ENCODE results near the gene RAB5B.

RAB5B gene

DNA sequence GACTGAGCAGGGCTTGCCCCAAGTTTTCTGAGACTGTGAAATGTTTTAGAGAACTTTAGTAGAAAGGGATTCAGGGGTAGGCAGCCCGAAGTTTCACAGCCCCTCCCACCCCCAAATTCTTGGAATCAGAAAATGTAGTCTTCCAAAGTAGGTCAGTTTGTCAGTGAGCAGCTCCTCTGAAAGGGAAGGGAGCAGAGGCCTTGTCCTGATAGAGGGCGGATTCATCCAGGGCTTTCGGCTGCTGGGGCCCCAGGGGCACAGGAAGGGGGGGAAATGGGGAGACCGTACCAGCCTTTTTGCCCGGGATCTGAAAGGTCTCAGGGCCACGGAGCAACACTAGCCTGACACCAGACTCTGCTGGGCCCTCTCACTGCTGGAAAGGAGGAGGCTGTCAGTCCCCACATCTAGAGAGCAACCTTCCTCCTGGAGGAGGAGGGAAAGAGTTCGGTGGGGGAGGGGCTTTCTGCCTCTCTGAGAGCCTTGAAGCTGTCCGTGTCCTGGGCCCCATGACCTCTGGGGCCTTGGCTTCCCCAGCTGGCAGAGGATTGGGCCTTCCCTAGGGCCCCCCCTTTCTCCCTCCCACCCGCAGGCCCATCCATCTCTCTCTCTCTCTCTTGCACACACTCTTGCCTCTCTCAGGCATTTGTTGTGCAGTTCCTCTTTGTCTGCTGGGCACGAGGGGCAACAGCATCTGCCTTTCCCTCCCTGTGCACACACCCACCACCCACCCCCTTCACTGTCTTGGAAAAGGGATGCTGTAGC, 46.7 kb downstream of the RAB5B start, which contains the start of gene IKZF4:
Gene IKZF4 (plus strand): TSS at position 621 of the 762 bp plus-strand sequence. CDS start 451 bp downstream, outside the sequence.
- DNase-seq (ENCODE audit: low spot score) = no peak

DNA sequence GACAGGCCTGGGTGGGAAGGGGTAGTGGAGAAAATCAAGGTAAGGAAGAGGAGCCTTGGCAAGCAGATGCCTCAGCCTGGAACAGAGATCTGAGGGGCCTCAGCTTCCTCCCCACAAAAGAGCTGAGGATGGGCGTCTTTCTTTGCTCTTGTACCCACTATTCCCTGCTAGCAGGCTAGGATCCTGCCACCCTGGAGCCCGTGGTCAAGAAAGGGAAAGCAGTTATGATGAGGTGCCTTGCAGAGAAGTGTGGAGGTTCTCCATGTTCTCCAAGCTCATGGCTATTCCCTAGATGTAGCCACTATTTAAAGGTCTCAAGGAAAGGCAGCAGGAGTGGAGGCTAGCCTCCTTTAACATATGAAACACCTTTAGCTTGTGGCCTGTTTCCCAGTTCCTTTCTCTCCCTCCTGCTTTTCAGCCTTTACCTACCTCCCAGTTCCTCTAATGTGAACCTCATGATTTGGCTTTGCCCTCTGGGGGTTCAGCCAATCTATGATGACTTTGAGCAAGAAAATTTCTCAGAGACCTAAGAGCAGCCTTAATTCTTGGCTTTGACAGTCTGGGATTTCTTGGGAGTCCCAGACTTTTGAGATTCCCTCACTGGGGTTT, 48.1 kb downstream of the RAB5B start:
- no peak for DNase-seq (ENCODE audit: low spot score)

DNA sequence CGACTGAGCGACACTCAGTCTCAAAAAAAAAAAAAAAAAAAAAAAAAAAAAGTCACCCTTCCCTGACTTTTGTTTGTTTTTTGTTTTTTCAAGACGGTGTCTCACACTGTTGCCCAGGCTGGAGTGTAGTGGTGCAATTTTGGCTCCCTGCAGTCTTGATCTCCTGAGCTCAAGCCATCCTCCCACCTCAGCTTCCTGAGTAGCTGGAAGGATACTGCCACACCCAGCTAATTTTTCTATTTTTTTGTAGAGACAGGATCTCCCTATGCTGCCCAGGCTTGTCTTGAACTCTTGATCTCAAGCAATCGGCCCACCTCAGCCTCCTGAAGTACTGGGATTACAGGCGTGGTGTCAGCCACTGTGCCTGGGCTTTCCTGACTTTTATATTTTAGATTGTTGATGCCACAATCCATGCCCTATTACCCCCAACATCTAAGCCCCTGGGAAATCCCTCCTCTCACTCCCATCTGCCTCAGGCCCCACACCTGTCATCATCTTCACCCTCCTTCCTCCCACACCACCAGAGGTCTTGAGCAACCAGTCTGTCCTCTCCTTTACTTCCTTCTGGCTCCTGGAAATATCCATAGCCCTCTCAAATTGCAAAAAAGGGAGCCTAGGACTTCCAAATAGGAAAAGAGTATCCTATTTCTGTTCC, 54.8 kb downstream of the RAB5B start:
- no peak for DNase-seq (ENCODE audit: low spot score)

DNA sequence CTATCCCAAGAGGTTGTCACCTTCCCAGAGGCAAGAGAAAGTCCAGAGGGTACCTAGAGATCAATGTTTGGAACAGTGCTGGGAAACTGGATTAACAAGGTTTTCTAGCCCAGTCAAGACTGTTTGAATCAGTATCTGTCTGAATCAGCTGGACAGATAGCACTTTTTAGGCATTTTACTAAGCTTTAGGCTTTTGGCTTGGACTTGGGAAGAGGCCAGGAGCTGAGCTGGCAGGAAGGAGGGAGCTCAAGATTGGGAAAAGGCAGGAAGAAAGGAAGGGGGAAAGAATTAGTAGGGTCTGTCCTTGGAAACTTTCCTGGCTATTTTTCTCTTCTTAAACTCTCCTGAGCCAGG, 55.3 kb downstream of the RAB5B start:
- DNase-seq (ENCODE audit: low spot score) = no peak

DNA sequence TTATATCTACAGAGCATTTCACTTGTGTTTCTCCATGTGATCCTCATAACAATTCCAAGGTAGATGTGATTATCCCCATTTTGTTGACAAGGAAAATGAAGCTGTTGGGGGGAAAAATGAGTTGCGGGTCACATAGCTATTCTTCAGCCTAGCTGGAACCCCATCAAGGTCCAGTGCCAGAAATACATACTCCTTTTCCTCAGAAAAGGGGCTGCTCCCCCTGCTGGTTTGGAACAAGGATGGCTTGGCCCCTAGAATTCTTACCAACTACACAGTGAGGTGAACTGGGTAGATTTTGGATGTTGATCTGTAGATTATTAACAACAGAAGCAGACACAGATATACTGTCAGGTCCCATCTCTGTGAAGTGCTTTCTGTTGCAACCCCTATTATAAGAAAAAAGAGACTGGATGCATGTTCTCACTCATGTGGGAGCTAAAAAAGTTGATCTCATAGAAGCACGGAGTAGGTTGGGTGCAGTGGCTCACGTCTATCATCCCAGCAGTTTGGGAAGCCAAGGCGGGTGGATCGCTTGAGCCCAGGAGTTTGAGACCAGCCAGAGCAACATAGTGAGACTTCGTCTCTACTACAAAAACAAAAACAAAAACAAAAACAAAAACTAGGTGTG, 55.9 kb downstream of the RAB5B start:
- DNase-seq (ENCODE audit: low spot score) = peak; percentile 76

DNA sequence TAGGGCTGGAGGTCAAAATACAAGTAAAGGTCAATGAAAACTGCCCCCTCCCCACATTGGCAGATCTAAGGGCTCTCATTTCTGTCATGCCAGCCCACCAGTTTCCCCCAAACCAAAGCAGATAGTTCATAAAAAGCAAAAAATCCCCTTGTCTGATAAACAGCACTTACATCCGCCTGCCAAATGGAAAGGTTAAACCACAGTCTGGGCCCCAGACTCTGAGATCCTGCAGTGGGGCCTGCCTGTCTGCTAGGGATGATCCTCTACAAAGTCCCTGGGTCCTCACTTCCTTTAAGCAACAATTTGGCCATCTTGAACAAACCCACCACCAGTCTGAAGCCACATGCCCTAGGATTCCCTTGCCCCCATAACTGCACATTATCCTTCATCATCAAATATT, 58.1 kb downstream of the RAB5B start:
- DNase-seq (ENCODE audit: low spot score) = no peak

DNA sequence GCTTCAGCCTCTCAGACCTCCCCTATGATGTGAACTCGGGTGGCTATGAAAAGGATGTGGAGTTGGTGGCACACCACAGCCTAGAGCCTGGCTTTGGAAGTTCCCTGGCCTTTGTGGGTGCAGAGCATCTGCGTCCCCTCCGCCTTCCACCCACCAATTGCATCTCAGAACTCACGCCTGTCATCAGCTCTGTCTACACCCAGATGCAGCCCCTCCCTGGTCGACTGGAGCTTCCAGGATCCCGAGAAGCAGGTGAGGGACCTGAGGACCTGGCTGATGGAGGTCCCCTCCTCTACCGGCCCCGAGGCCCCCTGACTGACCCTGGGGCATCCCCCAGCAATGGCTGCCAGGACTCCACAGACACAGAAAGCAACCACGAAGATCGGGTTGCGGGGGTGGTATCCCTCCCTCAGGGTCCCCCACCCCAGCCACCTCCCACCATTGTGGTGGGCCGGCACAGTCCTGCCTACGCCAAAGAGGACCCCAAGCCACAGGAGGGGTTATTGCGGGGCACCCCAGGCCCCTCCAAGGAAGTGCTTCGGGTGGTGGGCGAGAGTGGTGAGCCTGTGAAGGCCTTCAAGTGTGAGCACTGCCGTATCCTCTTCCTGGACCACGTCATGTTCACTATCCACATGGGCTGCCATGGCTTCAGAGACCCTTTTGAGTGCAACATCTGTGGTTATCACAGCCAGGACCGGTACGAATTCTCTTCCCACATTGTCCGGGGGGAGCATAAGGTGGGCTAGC, 60.9 kb downstream of the RAB5B start:
- no peak for DNase-seq (ENCODE audit: low spot score)

DNA sequence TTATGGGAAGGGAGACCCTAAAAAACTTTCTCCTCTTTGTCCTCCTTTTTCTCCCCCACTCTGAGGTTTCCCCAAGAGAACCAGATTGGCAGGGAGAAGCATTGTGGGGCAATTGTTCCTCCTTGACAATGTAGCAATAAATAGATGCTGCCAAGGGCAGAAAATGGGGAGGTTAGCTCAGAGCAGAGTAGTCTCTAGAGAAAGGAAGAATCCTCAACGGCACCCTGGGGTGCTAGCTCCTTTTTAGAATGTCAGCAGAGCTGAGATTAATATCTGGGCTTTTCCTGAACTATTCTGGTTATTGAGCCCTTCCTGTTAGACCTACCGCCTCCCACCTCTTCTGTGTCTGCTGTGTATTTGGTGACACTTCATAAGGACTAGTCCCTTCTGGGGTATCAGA, 63.3 kb downstream of the RAB5B start:
- no peak for DNase-seq (ENCODE audit: low spot score)

DNA sequence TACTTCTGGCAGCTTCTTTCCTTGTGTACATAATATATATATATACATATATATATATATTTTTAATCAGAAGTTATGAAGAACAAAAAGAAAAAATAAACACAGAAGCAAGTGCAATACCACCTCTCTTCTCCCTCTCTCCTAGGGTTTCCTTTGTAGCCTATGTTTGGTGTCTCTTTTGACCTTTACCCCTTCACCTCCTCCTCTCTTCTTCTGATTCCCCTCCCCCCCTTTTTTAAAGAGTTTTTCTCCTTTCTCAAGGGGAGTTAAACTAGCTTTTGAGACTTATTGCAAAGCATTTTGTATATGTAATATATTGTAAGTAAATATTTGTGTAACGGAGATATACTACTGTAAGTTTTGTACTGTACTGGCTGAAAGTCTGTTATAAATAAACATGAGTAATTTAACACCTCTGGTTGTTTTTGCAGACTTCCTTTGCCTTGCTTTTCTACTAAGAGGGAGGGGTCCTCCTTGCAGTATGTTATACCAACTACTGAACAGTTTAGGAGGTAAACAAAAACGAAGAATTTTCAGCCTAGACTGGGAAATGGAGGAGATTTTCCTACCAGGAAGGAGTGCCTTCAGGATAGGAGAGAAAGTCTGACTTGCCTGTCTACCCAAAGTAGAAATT, 64.3 kb downstream of the RAB5B start:
- no peak for DNase-seq (ENCODE audit: low spot score)

DNA sequence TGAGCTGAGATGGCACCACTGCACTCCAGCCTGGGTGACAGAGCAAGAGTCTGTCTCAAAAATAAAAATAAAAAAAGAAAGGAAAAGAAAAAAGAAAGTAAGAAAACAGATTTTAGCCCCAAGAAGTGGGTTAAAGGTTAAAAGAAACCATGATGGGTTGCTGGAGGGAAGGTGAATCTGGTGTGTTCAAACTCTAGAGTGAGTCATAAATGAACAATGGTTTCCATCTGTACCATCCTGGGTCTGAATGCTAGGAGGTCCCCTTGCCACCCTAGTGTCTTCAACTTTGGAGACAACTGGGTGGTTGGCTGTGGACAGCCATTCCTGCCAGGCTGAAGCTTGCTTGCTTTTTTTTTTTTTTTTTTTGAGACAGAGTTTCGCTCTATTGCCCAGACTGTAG, 66.3 kb downstream of the RAB5B start:
- no peak for DNase-seq (ENCODE audit: low spot score)

DNA sequence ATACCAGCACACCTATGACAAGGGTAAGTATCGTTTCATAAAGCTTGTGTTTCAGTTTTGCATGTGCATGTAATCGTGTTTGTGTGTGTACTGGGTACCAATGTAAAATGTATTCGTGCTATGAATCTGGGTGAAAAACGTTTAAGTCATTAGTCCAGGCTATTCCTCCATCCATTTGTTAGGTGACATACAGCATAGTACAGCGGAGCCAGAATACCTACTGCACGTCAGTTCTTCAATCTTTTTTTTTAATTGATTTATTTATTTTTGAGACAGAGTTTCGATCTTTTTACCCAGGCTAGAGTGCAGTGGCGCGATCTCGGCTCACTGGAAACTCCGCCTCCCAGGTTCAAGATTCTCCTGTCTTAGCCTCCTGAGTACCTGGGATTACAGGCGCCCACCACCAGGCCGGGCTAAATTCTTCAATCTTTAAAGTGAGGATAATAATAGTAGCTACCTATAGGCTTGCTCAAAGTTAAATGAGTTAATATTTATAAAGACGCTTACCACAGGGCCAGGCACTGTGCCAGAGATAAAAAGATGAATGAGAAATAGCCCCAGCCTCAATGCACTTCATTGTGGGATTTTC, 67.2 kb downstream of the RAB5B start:
- no peak for DNase-seq (ENCODE audit: low spot score)

DNA sequence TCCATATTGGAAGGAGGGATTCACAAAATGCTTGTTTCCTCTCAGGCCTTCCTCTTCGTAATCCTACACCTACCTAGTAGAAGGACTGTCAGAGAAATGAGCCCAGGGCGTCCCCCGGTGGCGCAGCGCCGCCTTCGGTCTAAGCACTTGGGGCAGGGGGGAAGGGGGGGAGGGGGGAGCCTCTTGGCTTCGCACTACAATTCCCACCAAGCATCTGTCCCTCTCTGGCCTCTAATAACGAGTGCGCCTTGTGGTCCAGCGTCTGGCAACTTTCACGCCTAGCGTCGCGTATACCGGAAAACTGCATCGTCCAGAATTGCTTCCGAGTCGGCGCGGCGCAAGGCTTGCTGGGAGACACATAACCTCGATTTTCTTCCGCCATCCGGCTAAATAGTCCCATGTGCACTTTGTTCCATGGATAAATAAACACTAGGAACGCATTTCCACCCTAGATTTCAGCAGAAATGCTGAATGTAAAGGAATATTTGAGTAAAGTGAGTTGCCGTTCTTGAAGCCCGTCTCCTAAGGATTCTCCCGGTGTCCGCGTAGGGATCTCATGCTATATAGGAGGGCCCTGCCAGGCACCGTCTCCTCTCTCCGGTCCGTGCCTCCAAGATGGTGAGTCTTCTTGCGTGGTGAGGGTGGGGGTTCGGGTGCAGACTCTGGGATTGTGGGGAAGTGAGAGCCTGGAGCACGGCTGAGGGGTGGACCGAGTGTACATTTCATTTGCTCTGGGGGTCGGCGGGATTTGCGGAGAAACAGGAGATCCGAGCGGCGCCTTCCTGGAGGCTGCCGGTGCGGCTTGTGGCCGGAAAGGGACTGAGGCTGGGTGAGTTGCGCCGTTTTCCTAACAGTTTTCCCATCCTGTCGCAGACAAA, 67.9 kb downstream of the RAB5B start, which contains the start of gene RPS26:
Gene RPS26 (plus strand): TSS at position 367 of the 878 bp plus-strand sequence. CDS start 249 bp downstream, at position 616.
- peak; percentile 99 for DNase-seq (ENCODE audit: low spot score)

DNA sequence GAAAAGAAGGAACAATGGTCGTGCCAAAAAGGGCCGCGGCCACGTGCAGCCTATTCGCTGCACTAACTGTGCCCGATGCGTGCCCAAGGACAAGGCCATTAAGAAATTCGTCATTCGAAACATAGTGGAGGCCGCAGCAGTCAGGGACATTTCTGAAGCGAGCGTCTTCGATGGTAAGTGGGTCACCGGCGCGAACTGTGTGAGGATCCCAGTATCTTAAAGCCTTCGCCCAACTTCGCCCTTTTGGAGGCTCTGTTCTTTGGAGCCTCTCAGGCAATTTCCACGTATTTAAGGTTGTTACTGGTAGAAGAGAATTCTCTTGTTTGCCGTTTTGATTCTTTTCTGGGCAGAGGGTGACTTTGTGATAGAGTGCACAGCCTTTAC, 68.5 kb downstream of the RAB5B start:
- peak; percentile 25 for DNase-seq (ENCODE audit: low spot score)

DNA sequence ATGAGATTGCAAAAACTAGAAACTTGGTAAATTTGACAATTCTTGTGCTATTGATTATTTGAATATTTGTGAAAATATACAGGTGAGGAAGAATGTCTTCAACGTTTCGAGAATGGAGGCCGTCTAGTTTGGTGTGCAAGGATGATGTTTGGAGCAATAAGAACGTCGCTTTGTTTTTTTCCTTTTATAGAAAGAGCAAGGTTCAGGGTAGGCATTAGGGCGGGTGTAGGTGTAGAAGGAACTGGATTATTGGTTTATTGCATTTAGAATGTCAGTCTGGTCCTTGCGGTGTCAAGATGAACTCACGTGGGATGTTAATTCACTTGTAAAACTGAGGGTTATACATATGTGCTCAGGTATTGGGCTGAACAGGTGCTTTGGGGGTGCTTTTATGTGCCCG, 69.0 kb downstream of the RAB5B start:
- no peak for DNase-seq (ENCODE audit: low spot score)
